Stimulated activated naive CD4-positive, alpha-beta T cell treated with Interleukin-2 at 50 U/mL for 16 hours (primary cell): ENCODE data around the gene OR2A5.
"Not testable (repeated sequence)": the region's sequence is repeated elsewhere in the genome, so short reads cannot be mapped to it uniquely, and the experiment has no call there.

ENCODE experiments used
- DNase-seq: peaks from one replicate; lab custom pipeline; 2025; lab: John Stamatoyannopoulos, UW

OR2A5 gene

GRCh38 chr7:144048648-144049047 is at the start of gene OR2A5:
Gene OR2A5 (plus strand): TSS chr7:144048948. CDS start chr7:144050402, 1,454 bp downstream.
- DNase-seq, result no peak

GRCh38 chr7:144000020-144000419 is 48.7 kb upstream of the OR2A5 start, which contains the start of gene OR6B1:
Gene OR6B1 (plus strand): TSS chr7:144000320. CDS start chr7:144003997, 3,677 bp downstream.
- DNase-seq, result no peak

- DNase-seq, result no peak
Observed at GRCh38 chr7:144001543-144001942, 47.2 kb upstream of the OR2A5 start.

GRCh38 chr7:144004703-144005102 is 44.0 kb upstream of the OR2A5 start:
- no peak for DNase-seq

- DNase-seq, result no peak
Observed at GRCh38 chr7:144006029-144006691, 42.6 kb upstream of the OR2A5 start.

GRCh38 chr7:144006692-144007042 is 42.1 kb upstream of the OR2A5 start:
- no peak for DNase-seq

GRCh38 chr7:144009361-144009760 is 39.4 kb upstream of the OR2A5 start:
- no peak for DNase-seq

GRCh38 chr7:144010061-144010460 is 38.7 kb upstream of the OR2A5 start:
- not testable (repeated sequence) for DNase-seq

- not testable (repeated sequence) for DNase-seq
Observed at GRCh38 chr7:144010821-144011220, 37.9 kb upstream of the OR2A5 start.

GRCh38 chr7:144011458-144012230 is 37.1 kb upstream of the OR2A5 start:
- no peak for DNase-seq

GRCh38 chr7:144018065-144018464 is 30.7 kb upstream of the OR2A5 start:
- no peak for DNase-seq

- DNase-seq, result no peak
Observed at GRCh38 chr7:144019457-144019856, 29.3 kb upstream of the OR2A5 start.

GRCh38 chr7:144020340-144020739 is 28.4 kb upstream of the OR2A5 start:
- DNase-seq, result no peak

- DNase-seq, result no peak
Observed at GRCh38 chr7:144022169-144022568, 26.6 kb upstream of the OR2A5 start.

- no peak for DNase-seq
Observed at GRCh38 chr7:144023171-144023827, 25.4 kb upstream of the OR2A5 start.

- DNase-seq, result no peak
Observed at GRCh38 chr7:144024213-144024612, 24.5 kb upstream of the OR2A5 start.

GRCh38 chr7:144026203-144026883 is 22.4 kb upstream of the OR2A5 start:
- no peak for DNase-seq

- no peak for DNase-seq
Observed at GRCh38 chr7:144027070-144027469, 21.7 kb upstream of the OR2A5 start.

GRCh38 chr7:144027974-144028373 is 20.8 kb upstream of the OR2A5 start:
- no peak for DNase-seq

GRCh38 chr7:144028547-144028946 is 20.2 kb upstream of the OR2A5 start:
- no peak for DNase-seq

- DNase-seq, result no peak
Observed at GRCh38 chr7:144032516-144032915, 16.2 kb upstream of the OR2A5 start.

- DNase-seq, result no peak
Observed at GRCh38 chr7:144032985-144033709, 15.6 kb upstream of the OR2A5 start.
